Pancreas (tissue), 10 donors: Measurements from ENCODE around the gene SGCD. TPM values are rescaled to one million over a fixed set of nuclear protein-coding genes. Genes with fewer than 3 reads are reported as not detected.

Source experiments
- ATAC-seq, 4 donors: fragments of 200-7000 bp; cut with Tn5 transposase; one replicate each; pipeline versions ENCODE4 v1.8.0 to v1.9.1; 2020; ENCODE audit warnings: mild to moderate bottlenecking in 4 of 4, moderate library complexity in 4 of 4
- DNase-seq, 6 donors: peaks; one replicate each; pipeline ENCODE4 v3.0.0-alpha.2; 2020
- FAIRE-seq: peaks from 2 replicates; lab custom pipeline; 2012; peaks lifted over from hg19 to GRCh38; lab: Jason Lieb, UNC
- H3K27ac ChIP-seq, 4 donors: fragments of 200-600 bp; sonication (generic); 1 replicate in 3 of 4; 2 replicates in 1 of 4; pipeline versions ENCODE4 v1.5.0 to v1.8.0; 2020
- H3K27me3 ChIP-seq, 4 donors: fragments of 200-600 bp; one replicate each; pipeline ENCODE4 v1.8.0; 2021
- H3K36me3 ChIP-seq, 3 donors: fragments of 200-600 bp; sonication (generic) in 1 of 3; one replicate each; pipeline versions ENCODE4 v1.5.0 to v1.8.0; 2020 to 2021
- H3K4me1 ChIP-seq, 3 donors: fragments of 200-600 bp; one replicate each; pipeline ENCODE4 v1.8.0; 2021
- H3K4me3 ChIP-seq, 4 donors: fragments of 200-600 bp; sonication (generic) in 2 of 4; one replicate each; pipeline versions ENCODE4 v1.5.0 to v1.8.0; 2020 to 2021
- H3K9me3 ChIP-seq, 4 donors: fragments of 200-600 bp; one replicate each; pipeline ENCODE4 v1.8.0; 2021
- CTCF ChIP-seq, 4 donors: fragments of 200-600 bp; sonication (generic) in 3 of 4; IDR thresholded peaks; one replicate each; pipeline versions ENCODE4 v1.5.0 to v1.8.0; 2021; ENCODE audit warnings: antibody characterized with exemption in 4 of 4
- WGBS, 2 donors: extraction: QIAGEN DNeasy Blood & Tissue Kit; methylation state at CpG; one replicate each; pipeline ENCODE4 v1.1.7; 2013; 5-methylcytosine and 5-hydroxymethylcytosine counted together
- intact Hi-C, 3 donors: fragments of 100-400 bp; cut with DNase I; formaldehyde crosslinking; loops; one replicate each; pipeline versions ENCODE4 v1.11.1 to v1.14.2; 2022
- polyA plus RNA-seq, 2 donors: library from polyadenylated mRNA; stranded (reverse); fragments of 200-250 nt; gene quantifications; one replicate each; pipeline ENCODE4 v1.2.3, GENCODE V29; 2013
- total RNA-seq, 6 donors: library from RNA; stranded (reverse); fragmentation: NEBNext Ultra II Directional in 4 of 6; extraction: Animal tissue kit (Norgen Biotek cat#: 25700) in 4 of 6; gene quantifications; one replicate each; pipeline versions ENCODE4 v1.2.1 to v1.2.4, GENCODE V29; 2021 to 2023
- donor health status: healthy with polysubstance abuse.
- donor health status: DM: no; HTN: no; CAD: no; lungs with moderate emphysema.
- donor health status: DM: no; HTN: no; CAD: no.
- donor health status: control.
- donor health status: control.
- donor health status: Bipolar disorder and iron deficiency.
- donor health status: DM: yes; HTN: yes; CAD: no.
- donor health status: DM: no; HTN: no; CAD: no.
- donor health status: DM: no; HTN: no; CAD: no.
- donor health status: DM: yes; HTN: yes; CAD: no.

SGCD gene
- total and polyA plus RNA-seq, 8 donors: 0.11 to 1.9 (median 0.35) TPM

GRCh38 chr5:156590978-156591377 lies 264.0 kb downstream of the SGCD start:
- no peak overlapping the region for H3K27ac ChIP-seq
- intact Hi-C loops: no loop called here
- no peak for TF ChIP-seq CTCF (IDR thresholded peaks at IDR 0.05)
- no peak for ATAC-seq
- H3K27me3 ChIP-seq: no peaks in the 10 kb centered on the region
- no peak for FAIRE-seq
- H3K4me3 ChIP-seq: no peak overlapping the region
- H3K36me3 ChIP-seq: no peaks in the 10 kb centered on the region
- no peaks in the 10 kb centered on the region for H3K9me3 ChIP-seq
- no peak for DNase-seq
- no peaks in the 10 kb centered on the region for H3K4me1 ChIP-seq

GRCh38 chr5:156591631-156592030 lies 264.7 kb downstream of the SGCD start:
- DNase-seq (no peak), ATAC-seq (no peak), FAIRE-seq (no peak)
- intact Hi-C loops: no loop called here
- Histone ChIP-seq H3K36me3 (no peaks in the 10 kb centered on the region), H3K27me3 (no peaks in the 10 kb centered on the region), H3K27ac (no peak overlapping the region), H3K9me3 (no peaks in the 10 kb centered on the region), H3K4me1 (no peaks in the 10 kb centered on the region), H3K4me3 (no peak overlapping the region)
- TF ChIP-seq CTCF (IDR thresholded peaks at IDR 0.05): no peak

- Histone ChIP-seq H3K36me3 (no peaks in the 10 kb centered on the region), H3K4me1 (no peaks in the 10 kb centered on the region), H3K4me3 (no peak overlapping the region), H3K27ac (no peak overlapping the region), H3K9me3 (no peaks in the 10 kb centered on the region), H3K27me3 (no peaks in the 10 kb centered on the region)
- intact Hi-C loops: no loop called here
- 24 to 30% methylated on average over 1 of the region's 1 CpG for WGBS, 2 donors
- TF ChIP-seq CTCF (IDR thresholded peaks at IDR 0.05): no peak
- ATAC-seq (no peak), DNase-seq (no peak), FAIRE-seq (no peak)
These were observed 266.6 kb downstream of the SGCD start for GRCh38 chr5:156593546-156593945.

GRCh38 chr5:156594406-156594805 lies 267.4 kb downstream of the SGCD start:
- no peaks in the 10 kb centered on the region for H3K36me3 ChIP-seq
- 50 to 60% methylated on average over 1 of the region's 1 CpG for WGBS, 2 donors
- no peaks in the 10 kb centered on the region for H3K9me3 ChIP-seq
- H3K27me3 ChIP-seq: no peaks in the 10 kb centered on the region
- no peak for DNase-seq
- FAIRE-seq: no peak
- no peak overlapping the region for H3K4me3 ChIP-seq
- intact Hi-C loops: no loop called here
- H3K27ac ChIP-seq: no peak overlapping the region
- no peak for TF ChIP-seq CTCF (IDR thresholded peaks at IDR 0.05)
- no peak for ATAC-seq
- H3K4me1 ChIP-seq: no peaks in the 10 kb centered on the region

- no peak overlapping the region for H3K27ac ChIP-seq
- TF ChIP-seq CTCF (IDR thresholded peaks at IDR 0.05): no peak
- no peaks in the 10 kb centered on the region for H3K4me1 ChIP-seq
- no peaks in the 10 kb centered on the region for H3K27me3 ChIP-seq
- ATAC-seq: no peak
- FAIRE-seq: no peak
- H3K9me3 ChIP-seq: no peaks in the 10 kb centered on the region
- DNase-seq: no peak
- no peaks in the 10 kb centered on the region for H3K36me3 ChIP-seq
- no peak overlapping the region for H3K4me3 ChIP-seq
- 54 to 60% methylated on average over 4 of the region's 4 CpGs for WGBS, 2 donors
- intact Hi-C loops: no loop called here
These were observed 268.3 kb downstream of the SGCD start for GRCh38 chr5:156595132-156595787.
